ENCODE measurements around the gene CSGALNACT2. TPM values are rescaled to one million over a fixed set of nuclear protein-coding genes. Genes with fewer than 3 reads are reported as not detected.
"Not testable (repeated sequence)": the region's sequence is repeated elsewhere in the genome, so short reads cannot be mapped to it uniquely, and the experiment has no call there.

Gene CSGALNACT2
- total RNA-seq, 4 donors from 2014 or later, result 29.1 to 43.3 (median 34.7) TPM

DNA sequence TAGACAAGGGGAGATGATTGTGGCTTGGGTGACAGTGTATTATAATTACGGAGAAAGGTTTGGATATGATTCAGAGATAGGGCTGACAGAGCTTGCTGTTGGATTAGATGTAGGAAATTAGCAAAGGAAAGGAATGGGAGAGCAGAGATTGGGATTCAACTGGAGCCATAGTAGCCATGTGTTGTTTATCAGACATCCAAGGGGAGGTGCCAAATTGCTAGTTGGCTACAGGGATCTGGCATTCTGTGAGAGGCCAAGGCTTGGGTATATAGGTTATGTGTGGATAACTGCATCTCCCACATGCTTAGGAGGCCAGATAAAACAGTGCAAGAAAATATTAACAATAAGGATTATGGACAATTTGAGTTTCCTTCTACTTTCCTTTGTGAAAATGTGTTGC, 34.9 kb downstream of the CSGALNACT2 start:
- no peak for TF ChIP-seq EP300 (IDR thresholded peaks at IDR 0.05)
- TF ChIP-seq POLR2A (IDR thresholded peaks at IDR 0.05), result no peak
- TF ChIP-seq, protein P1, sequence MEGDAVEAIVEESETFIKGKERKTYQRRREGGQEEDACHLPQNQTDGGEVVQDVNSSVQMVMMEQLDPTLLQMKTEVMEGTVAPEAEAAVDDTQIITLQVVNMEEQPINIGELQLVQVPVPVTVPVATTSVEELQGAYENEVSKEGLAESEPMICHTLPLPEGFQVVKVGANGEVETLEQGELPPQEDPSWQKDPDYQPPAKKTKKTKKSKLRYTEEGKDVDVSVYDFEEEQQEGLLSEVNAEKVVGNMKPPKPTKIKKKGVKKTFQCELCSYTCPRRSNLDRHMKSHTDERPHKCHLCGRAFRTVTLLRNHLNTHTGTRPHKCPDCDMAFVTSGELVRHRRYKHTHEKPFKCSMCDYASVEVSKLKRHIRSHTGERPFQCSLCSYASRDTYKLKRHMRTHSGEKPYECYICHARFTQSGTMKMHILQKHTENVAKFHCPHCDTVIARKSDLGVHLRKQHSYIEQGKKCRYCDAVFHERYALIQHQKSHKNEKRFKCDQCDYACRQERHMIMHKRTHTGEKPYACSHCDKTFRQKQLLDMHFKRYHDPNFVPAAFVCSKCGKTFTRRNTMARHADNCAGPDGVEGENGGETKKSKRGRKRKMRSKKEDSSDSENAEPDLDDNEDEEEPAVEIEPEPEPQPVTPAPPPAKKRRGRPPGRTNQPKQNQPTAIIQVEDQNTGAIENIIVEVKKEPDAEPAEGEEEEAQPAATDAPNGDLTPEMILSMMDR (IDR thresholded peaks at IDR 0.05), result no peak
- no peak overlapping the region for H3K27ac ChIP-seq
- H3K4me1 ChIP-seq, result no peaks in the 10 kb centered on the region
- peaks cover 0 to 94% (median 14%) of the 10 kb centered on the region in 3 donors for H3K36me3 ChIP-seq
- DNase-seq (ENCODE audit: low spot score in 2 of 2), result no peak
- H3K27me3 ChIP-seq, result no peaks in the 10 kb centered on the region
- H3K4me3 ChIP-seq, result no peak overlapping the region
- 94 to 100% methylated on average over 1 of the region's 1 CpG for WGBS, 2 donors
- no peaks in the 10 kb centered on the region for H3K9me3 ChIP-seq

DNA sequence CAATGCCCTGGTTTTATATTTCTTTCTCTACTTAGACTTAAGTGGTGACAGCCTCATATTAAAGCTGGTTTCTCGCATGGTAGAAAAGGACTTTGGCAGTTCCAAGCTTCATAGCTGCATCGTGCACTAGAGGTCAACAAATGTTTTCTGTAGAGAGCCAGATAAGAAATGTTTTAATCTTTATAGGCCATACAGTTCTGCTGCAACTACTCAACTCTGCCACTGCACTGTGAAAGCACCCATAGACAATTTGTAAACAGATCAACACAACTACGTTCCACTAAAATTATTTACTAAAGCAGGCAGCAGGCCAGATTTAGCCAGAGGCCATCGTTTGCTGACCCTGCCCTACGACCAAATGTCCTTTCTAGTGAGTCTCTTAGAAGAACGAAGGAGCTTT, 36.7 kb downstream of the CSGALNACT2 start:
- peaks cover 0 to 97% (median 11%) of the 10 kb centered on the region in 3 donors for H3K36me3 ChIP-seq
- H3K27ac ChIP-seq, result no peak overlapping the region
- 49 to 52% methylated on average over 6 of the region's 6 CpGs for WGBS, 2 donors
- TF ChIP-seq EP300 (IDR thresholded peaks at IDR 0.05) (no peak), POLR2A (IDR thresholded peaks at IDR 0.05) (no peak)
- TF ChIP-seq, protein P1 (IDR thresholded peaks at IDR 0.05), result no peak
- H3K27me3 ChIP-seq, result no peaks in the 10 kb centered on the region
- no peak for DNase-seq (ENCODE audit: low spot score in 2 of 2)
- no peak overlapping the region for H3K4me3 ChIP-seq
- peaks cover 0 to 6% (median 0%) of the 10 kb centered on the region in 4 donors for H3K9me3 ChIP-seq
- no peaks in the 10 kb centered on the region for H3K4me1 ChIP-seq

DNA sequence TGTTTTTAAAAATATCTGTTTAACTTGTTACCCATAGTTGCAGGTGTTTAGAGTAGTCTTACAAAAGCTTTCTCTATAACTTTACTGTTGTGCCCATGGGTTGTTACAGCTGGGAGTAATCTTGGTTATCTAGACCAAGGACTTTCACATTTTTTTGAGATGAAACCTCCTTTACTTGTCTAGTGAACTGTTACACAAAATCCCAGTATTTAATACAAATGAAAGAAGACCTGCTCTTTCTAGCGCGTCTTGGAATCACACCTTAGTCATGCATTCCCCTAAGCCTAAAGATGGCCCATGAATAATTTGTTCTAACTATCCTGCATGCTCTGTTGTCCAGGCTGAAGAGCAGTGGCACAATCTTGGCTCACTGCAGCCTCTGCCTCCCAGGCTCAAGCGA, 38.0 kb downstream of the CSGALNACT2 start:
- 87 to 96% methylated on average over 3 of the region's 3 CpGs for WGBS, 2 donors
- peaks cover 0 to 97% (median 11%) of the 10 kb centered on the region in 3 donors for H3K36me3 ChIP-seq
- H3K4me1 ChIP-seq, result no peaks in the 10 kb centered on the region
- peaks cover 0 to 7% (median 0%) of the 10 kb centered on the region in 4 donors for H3K9me3 ChIP-seq
- no peak overlapping the region for H3K4me3 ChIP-seq
- no peak overlapping the region for H3K27ac ChIP-seq
- TF ChIP-seq POLR2A (IDR thresholded peaks at IDR 0.05) (no peak), EP300 (IDR thresholded peaks at IDR 0.05) (no peak)
- TF ChIP-seq, protein P1 (IDR thresholded peaks at IDR 0.05), result no peak
- no peak for DNase-seq (ENCODE audit: low spot score in 2 of 2)
- no peaks in the 10 kb centered on the region for H3K27me3 ChIP-seq

DNA sequence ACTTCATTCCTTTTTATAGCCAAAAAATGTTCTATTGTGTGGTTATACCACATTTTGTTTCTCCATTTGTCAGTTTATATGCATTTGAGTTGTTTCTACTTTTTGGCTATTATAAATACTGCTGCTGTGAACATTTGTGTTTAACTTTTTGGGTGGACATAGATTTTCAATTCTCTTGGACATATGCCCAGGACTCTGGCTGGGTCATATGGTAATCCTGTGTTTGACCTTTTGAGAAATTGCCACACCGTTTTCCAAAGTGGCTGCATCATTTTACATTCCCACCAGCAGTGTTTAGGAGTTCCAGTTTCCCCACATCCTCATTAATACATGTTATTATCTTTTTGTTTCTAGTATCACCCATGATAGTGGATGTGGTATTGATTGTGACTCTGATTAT, 39.4 kb downstream of the CSGALNACT2 start:
- Histone ChIP-seq H3K27me3 (no peaks in the 10 kb centered on the region), H3K4me1 (no peaks in the 10 kb centered on the region), H3K36me3 (peaks cover 0 to 96% (median 11%) of the 10 kb centered on the region in 3 donors), H3K27ac (no peak overlapping the region), H3K9me3 (peaks cover 0 to 7% (median 0%) of the 10 kb centered on the region in 4 donors), H3K4me3 (no peak overlapping the region)
- no peak for DNase-seq (ENCODE audit: low spot score in 2 of 2)
- 44 to 50% methylated on average over 1 of the region's 1 CpG for WGBS, 2 donors
- TF ChIP-seq POLR2A (IDR thresholded peaks at IDR 0.05), result no peak
- TF ChIP-seq EP300 (IDR thresholded peaks at IDR 0.05), result no peak
- TF ChIP-seq, protein P1 (IDR thresholded peaks at IDR 0.05), result no peak

DNA sequence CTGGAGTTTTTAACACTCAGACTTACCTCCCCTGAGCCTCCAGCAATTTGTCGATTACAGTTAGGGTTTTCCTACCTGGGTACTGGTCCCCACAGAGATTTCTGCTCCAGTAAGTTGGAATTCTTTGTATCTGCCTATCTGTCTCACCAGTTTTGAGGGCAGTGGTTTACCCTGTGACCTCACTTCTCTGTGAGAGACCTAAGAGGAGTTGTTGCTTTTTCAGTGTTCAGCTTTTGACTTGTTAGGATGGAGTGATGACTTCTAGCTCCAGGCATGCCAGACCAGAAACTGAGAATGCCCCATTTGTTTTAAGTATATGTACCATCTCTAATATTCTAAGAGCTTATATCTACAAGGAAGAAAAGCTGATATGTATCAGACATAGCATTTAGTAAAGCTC, 42.9 kb downstream of the CSGALNACT2 start:
- Histone ChIP-seq H3K27ac (no peak overlapping the region), H3K36me3 (peaks cover 0 to 89% (median 9%) of the 10 kb centered on the region in 3 donors), H3K4me1 (no peaks in the 10 kb centered on the region), H3K9me3 (peaks cover 0 to 7% (median 0%) of the 10 kb centered on the region in 4 donors), H3K4me3 (no peak overlapping the region), H3K27me3 (no peaks in the 10 kb centered on the region)
- DNase-seq (ENCODE audit: low spot score in 2 of 2), result no peak
- WGBS, 2 donors, result 100% methylated on average over 1 of the region's 1 CpG
- TF ChIP-seq, protein P1 (IDR thresholded peaks at IDR 0.05), result no peak
- TF ChIP-seq EP300 (IDR thresholded peaks at IDR 0.05) (no peak), POLR2A (IDR thresholded peaks at IDR 0.05) (no peak)

DNA sequence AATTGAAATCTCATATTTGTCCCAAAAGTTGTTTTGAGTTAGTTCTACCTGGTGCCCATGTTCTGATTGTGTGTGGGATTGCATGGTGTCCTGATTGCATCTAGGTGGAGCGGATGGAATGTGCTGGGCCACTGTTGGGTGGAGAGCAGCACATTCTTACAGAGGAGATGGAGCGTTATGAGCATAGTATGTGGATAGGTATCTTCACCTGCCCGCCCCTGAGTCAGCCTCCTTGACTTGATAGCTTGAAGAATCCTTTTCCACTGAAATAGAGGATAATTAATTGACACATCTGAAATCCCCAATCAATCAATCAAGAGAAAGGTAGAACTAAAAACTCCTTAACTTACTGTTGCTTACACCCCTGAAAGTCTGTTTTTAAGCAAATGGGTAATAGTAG, 45.5 kb downstream of the CSGALNACT2 start:
- 91 to 100% methylated on average over 3 of the region's 3 CpGs for WGBS, 2 donors
- not testable (repeated sequence) for DNase-seq (ENCODE audit: low spot score in 2 of 2); H3K4me3 ChIP-seq; H3K4me1 ChIP-seq; H3K9me3 ChIP-seq; H3K27ac ChIP-seq; H3K27me3 ChIP-seq
- peaks cover 0 to 78% (median 0%) of the 10 kb centered on the region in 3 donors for H3K36me3 ChIP-seq
